ENCODE data around the gene ABL2.
"Not testable (repeated sequence)": the region's sequence is repeated elsewhere in the genome, so short reads cannot be mapped to it uniquely, and the experiment has no call there.

GRCh38 chr1:179245426-179245825 is 15.9 kb upstream of the ABL2 start:
- TF ChIP-seq MYC (IDR thresholded peaks at IDR 0.05; ENCODE audit: low read depth, low read length); CTCF (IDR thresholded peaks at IDR 0.05; ENCODE audit: extremely low read depth in 1 of 2, insufficient read depth in 1 of 2, low read depth in 1 of 2, low read length in 2 of 2); EZH2 (IDR thresholded peaks at IDR 0.05; ENCODE audit: borderline replicate concordance, low read depth, low read length, severe bottlenecking); JUN (IDR thresholded peaks at IDR 0.05; ENCODE audit: borderline replicate concordance, insufficient read depth, insufficient read length, low read depth); POLR2A (IDR thresholded peaks at IDR 0.05; ENCODE audit: low read depth, low read length); MAX (IDR thresholded peaks at IDR 0.05; ENCODE audit: insufficient read depth, insufficient read length): not testable (repeated sequence)

Data from endothelial cell of umbilical vein (primary cell).